ENCODE data around the gene DNAAF3. TPM values are rescaled to one million over a fixed set of nuclear protein-coding genes. Genes with fewer than 3 reads are reported as not detected.
"Not testable (repeated sequence)": the region's sequence is repeated elsewhere in the genome, so short reads cannot be mapped to it uniquely, and the experiment has no call there.

DNAAF3 gene
- total and polyA plus RNA-seq, 2 donors from 2014 or later, result 5.1 to 11.4 TPM

- H3K9ac ChIP-seq (ENCODE audit: low read length in 3 of 3), result no peak overlapping the region
- intact Hi-C loops (cut with DNase I), result no loop called here
These were observed 7.4 kb upstream of the DNAAF3 start for GRCh38 chr19:55173714-55174409.

DNA sequence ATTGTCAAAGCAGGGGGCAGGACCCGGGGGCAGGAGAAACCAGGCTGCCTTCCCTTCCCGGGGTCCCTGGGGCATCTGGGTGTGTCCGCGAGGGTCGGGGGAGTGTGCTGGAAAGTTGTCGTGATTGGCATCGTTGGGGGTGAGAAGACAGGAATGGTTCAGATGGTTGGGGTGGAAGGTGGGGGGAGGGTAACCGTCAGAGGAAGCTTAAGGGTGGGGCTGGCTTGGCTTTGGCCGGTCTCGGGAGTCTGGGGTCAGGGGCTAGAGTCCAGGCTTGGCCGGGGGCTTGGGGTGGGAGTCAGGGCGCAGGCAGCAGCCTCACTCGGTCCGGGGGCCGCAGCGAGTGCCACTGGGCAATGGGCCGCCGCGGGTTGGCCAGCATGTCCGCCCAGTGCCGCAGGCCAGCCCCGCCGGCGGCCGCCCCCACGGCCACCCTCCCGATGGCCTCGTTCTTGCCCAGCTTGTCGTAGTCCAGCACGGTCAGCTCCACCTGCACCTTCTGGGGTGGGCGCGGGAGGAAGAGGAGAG lies 6.8 kb upstream of the DNAAF3 start:
- intact Hi-C loops (cut with DNase I), result no loop called here
- H3K9ac ChIP-seq (ENCODE audit: low read length in 3 of 3), result no peak overlapping the region

More at GRCh38 chr19:55173714-55174409, 7.4 kb upstream of the DNAAF3 start:
- Histone ChIP-seq H3K9me3 (ENCODE audit: control insufficient read depth in 2 of 3, insufficient read depth in 1 of 3, low read length in 3 of 3) (no peaks in the 10 kb centered on the region), H3K4me3 (ENCODE audit: low read length in 3 of 3) (no peak overlapping the region), H3K4me1 (ENCODE audit: control insufficient read depth in 2 of 3, insufficient read depth in 2 of 3, low read depth in 1 of 3, low read length in 3 of 3) (no peaks in the 10 kb centered on the region), H3K27me3 (ENCODE audit: control insufficient read depth, insufficient read depth, low read length) (peaks cover 19% of the 10 kb centered on the region), H3K27ac (ENCODE audit: low read depth in 2 of 2, low read length in 2 of 2) (no peak overlapping the region), H3K36me3 (ENCODE audit: control insufficient read depth in 2 of 3, insufficient read depth in 3 of 3, low read length in 3 of 3) (no peaks in the 10 kb centered on the region)
- no peak for TF ChIP-seq CTCF (IDR thresholded peaks at IDR 0.05; ENCODE audit: borderline replicate concordance, extremely low read depth, insufficient read depth)
- FAIRE-seq (no peak), DNase-seq (peak in 4 of 5 donors; percentile 48 to 83 (median 59))

GRCh38 chr19:55172741-55173140 lies 6.3 kb upstream of the DNAAF3 start:
- no peak overlapping the region for H3K4me3 ChIP-seq (ENCODE audit: low read length in 3 of 3)
- H3K9ac ChIP-seq (ENCODE audit: low read length in 3 of 3), result no peak overlapping the region
- intact Hi-C loops (cut with DNase I), result no loop called here
- no peak for TF ChIP-seq CTCF (IDR thresholded peaks at IDR 0.05; ENCODE audit: borderline replicate concordance, extremely low read depth, insufficient read depth)
- DNase-seq, result no peak
- H3K27ac ChIP-seq (ENCODE audit: low read depth in 2 of 2, low read length in 2 of 2), result no peak overlapping the region
- H3K4me1 ChIP-seq (ENCODE audit: control insufficient read depth in 2 of 3, insufficient read depth in 2 of 3, low read depth in 1 of 3, low read length in 3 of 3), result no peaks in the 10 kb centered on the region
- H3K9me3 ChIP-seq (ENCODE audit: control insufficient read depth in 2 of 3, insufficient read depth in 1 of 3, low read length in 3 of 3), result no peaks in the 10 kb centered on the region
- peaks cover 19% of the 10 kb centered on the region for H3K27me3 ChIP-seq (ENCODE audit: control insufficient read depth, insufficient read depth, low read length)
- H3K36me3 ChIP-seq (ENCODE audit: control insufficient read depth in 2 of 3, insufficient read depth in 3 of 3, low read length in 3 of 3), result no peaks in the 10 kb centered on the region
- no peak for FAIRE-seq

More for the DNA sequence above, 6.8 kb upstream of the DNAAF3 start:
- Histone ChIP-seq H3K9me3 (ENCODE audit: control insufficient read depth in 2 of 3, insufficient read depth in 1 of 3, low read length in 3 of 3) (no peaks in the 10 kb centered on the region), H3K36me3 (ENCODE audit: control insufficient read depth in 2 of 3, insufficient read depth in 3 of 3, low read length in 3 of 3) (no peaks in the 10 kb centered on the region), H3K4me3 (ENCODE audit: low read length in 3 of 3) (no peak overlapping the region), H3K27ac (ENCODE audit: low read depth in 2 of 2, low read length in 2 of 2) (no peak overlapping the region), H3K27me3 (ENCODE audit: control insufficient read depth, insufficient read depth, low read length) (peaks cover 19% of the 10 kb centered on the region), H3K4me1 (ENCODE audit: control insufficient read depth in 2 of 3, insufficient read depth in 2 of 3, low read depth in 1 of 3, low read length in 3 of 3) (no peaks in the 10 kb centered on the region)
- no peak for TF ChIP-seq CTCF (IDR thresholded peaks at IDR 0.05; ENCODE audit: borderline replicate concordance, extremely low read depth, insufficient read depth)
- FAIRE-seq, result no peak
- DNase-seq, result peak in 1 of 5 donors; percentile 67

- DNase-seq; intact Hi-C loops (cut with DNase I); H3K9me3 ChIP-seq (ENCODE audit: control insufficient read depth in 2 of 3, insufficient read depth in 1 of 3, low read length in 3 of 3); FAIRE-seq; H3K4me1 ChIP-seq (ENCODE audit: control insufficient read depth in 2 of 3, insufficient read depth in 2 of 3, low read depth in 1 of 3, low read length in 3 of 3); H3K27ac ChIP-seq (ENCODE audit: low read depth in 2 of 2, low read length in 2 of 2); H3K9ac ChIP-seq (ENCODE audit: low read length in 3 of 3); H3K4me3 ChIP-seq (ENCODE audit: low read length in 3 of 3); H3K36me3 ChIP-seq (ENCODE audit: control insufficient read depth in 2 of 3, insufficient read depth in 3 of 3, low read length in 3 of 3): not testable (repeated sequence)
- peaks cover 19% of the 10 kb centered on the region for H3K27me3 ChIP-seq (ENCODE audit: control insufficient read depth, insufficient read depth, low read length)
These were observed 5.9 kb upstream of the DNAAF3 start for GRCh38 chr19:55172318-55172717.
